ENCODE data around the gene ZBTB1.

ZBTB1 gene

GRCh38 chr14:64465191-64465822, 39.3 kb upstream of the ZBTB1 start, which contains the start of gene AKAP5:
Gene AKAP5, plus strand, starts transcription at chr14:64465499. Its CDS starts 2,896 bp downstream, at chr14:64468395.
- H3K4me3 ChIP-seq (replicated peaks; ENCODE audit: low read depth, low read length) = peak within 1 kb of the TSS; percentile 56
- no peak for DNase-seq (ENCODE audit: extremely low read depth, low read depth)
- TF ChIP-seq, protein P1, sequence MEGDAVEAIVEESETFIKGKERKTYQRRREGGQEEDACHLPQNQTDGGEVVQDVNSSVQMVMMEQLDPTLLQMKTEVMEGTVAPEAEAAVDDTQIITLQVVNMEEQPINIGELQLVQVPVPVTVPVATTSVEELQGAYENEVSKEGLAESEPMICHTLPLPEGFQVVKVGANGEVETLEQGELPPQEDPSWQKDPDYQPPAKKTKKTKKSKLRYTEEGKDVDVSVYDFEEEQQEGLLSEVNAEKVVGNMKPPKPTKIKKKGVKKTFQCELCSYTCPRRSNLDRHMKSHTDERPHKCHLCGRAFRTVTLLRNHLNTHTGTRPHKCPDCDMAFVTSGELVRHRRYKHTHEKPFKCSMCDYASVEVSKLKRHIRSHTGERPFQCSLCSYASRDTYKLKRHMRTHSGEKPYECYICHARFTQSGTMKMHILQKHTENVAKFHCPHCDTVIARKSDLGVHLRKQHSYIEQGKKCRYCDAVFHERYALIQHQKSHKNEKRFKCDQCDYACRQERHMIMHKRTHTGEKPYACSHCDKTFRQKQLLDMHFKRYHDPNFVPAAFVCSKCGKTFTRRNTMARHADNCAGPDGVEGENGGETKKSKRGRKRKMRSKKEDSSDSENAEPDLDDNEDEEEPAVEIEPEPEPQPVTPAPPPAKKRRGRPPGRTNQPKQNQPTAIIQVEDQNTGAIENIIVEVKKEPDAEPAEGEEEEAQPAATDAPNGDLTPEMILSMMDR (IDR thresholded peaks at IDR 0.05; ENCODE audit: low read depth, low read length, missing control alignments) = no peak

- TF ChIP-seq, protein P1 (IDR thresholded peaks at IDR 0.05; ENCODE audit: low read depth, low read length, missing control alignments) = peak; percentile 32
- H3K4me3 ChIP-seq (replicated peaks; ENCODE audit: low read depth, low read length) = peak overlapping the region; percentile 56
- DNase-seq (ENCODE audit: extremely low read depth, low read depth) = no peak
Measured at GRCh38 chr14:64465831-64466554, 38.6 kb upstream of the ZBTB1 start.

DNA sequence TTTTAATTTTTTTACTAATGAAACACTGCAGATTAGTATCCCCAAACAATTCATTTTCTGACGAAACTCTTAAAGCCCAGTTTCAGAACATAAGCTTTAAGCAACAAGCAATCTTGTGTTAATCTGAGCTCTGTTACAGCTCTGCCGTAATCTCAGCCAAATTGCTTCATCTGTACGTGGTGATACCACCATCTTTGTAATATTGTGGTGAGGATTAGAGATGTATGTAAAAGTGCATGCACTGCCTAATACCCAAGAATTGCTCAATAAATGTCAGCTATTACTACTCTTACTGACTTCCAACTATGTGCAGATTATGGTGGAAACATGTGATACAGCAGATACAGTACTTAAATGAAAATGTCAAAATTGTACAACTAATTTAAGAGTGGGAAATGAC, 37.5 kb upstream of the ZBTB1 start:
- DNase-seq (ENCODE audit: extremely low read depth, low read depth) = no peak
- no peak overlapping the region for H3K4me3 ChIP-seq (replicated peaks; ENCODE audit: low read depth, low read length)
- TF ChIP-seq, protein P1 (IDR thresholded peaks at IDR 0.05; ENCODE audit: low read depth, low read length, missing control alignments) = no peak

- H3K4me3 ChIP-seq (replicated peaks; ENCODE audit: low read depth, low read length) = no peak overlapping the region
- TF ChIP-seq, protein P1 (IDR thresholded peaks at IDR 0.05; ENCODE audit: low read depth, low read length, missing control alignments) = no peak
- no peak for DNase-seq (ENCODE audit: extremely low read depth, low read depth)
Measured at GRCh38 chr14:64467566-64467965, 37.0 kb upstream of the ZBTB1 start.

- TF ChIP-seq, protein P1 (IDR thresholded peaks at IDR 0.05; ENCODE audit: low read depth, low read length, missing control alignments) = no peak
- H3K4me3 ChIP-seq (replicated peaks; ENCODE audit: low read depth, low read length) = no peak overlapping the region
- DNase-seq (ENCODE audit: extremely low read depth, low read depth) = no peak
Measured at GRCh38 chr14:64468451-64468850, 36.1 kb upstream of the ZBTB1 start.

DNA sequence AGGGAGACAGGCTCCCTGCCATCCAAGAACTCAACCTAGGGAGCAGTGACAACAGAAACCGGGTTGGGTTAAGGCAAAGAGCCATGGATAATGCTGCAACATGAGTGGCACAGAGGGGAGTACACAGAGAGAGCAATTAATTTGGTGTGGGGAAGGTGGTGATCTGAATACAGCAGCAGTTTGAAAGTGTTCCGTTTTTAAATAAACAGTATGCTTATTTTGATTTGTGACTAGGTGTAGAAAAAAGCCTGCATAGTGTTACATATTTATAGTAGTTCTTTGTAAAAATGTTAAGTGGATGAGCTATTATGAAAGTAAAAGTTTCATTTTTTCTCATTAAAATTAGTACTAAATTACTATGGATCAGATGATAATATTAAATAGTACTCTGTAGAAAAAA, 30.5 kb upstream of the ZBTB1 start:
- no peak overlapping the region for H3K4me3 ChIP-seq (replicated peaks; ENCODE audit: low read depth, low read length)
- TF ChIP-seq, protein P1 (IDR thresholded peaks at IDR 0.05; ENCODE audit: low read depth, low read length, missing control alignments) = no peak

More for the DNA sequence above, 30.5 kb upstream of the ZBTB1 start:
- DNase-seq (ENCODE audit: extremely low read depth, low read depth) = no peak

Measured in HFF-Myc (cell line).